ENCODE data around the gene TLX2. TPM values are rescaled to one million over a fixed set of nuclear protein-coding genes. Genes with fewer than 3 reads are reported as not detected.

The TLX2 gene
- total and polyA plus RNA-seq, 2 of the 8 experiments (the other 6 are each of a cell fraction or from before 2014, with no cell fraction given): 0.06 to 0.17 TPM

GRCh38 chr2:74546004-74546403, 31.8 kb downstream of the TLX2 start (continued):
- TF ChIP-seq CTCF (IDR thresholded peaks at IDR 0.05; ENCODE audit: control extremely low read depth in 1 of 3, insufficient read depth in 1 of 3, low read depth in 1 of 3, low read length in 3 of 3) (no peak), MAFK (IDR thresholded peaks at IDR 0.05; ENCODE audit: low read depth, low read length) (no peak), POLR2A (IDR thresholded peaks at IDR 0.05; ENCODE audit: control extremely low read depth in 1 of 2, low read depth in 2 of 2, low read length in 2 of 2) (no peak), POU5F1 (IDR thresholded peaks at IDR 0.05; ENCODE audit: low read depth, low read length) (no peak), EZH2 (IDR thresholded peaks at IDR 0.05; ENCODE audit: low read depth, low read length, severe bottlenecking) (no peak)

All from H1 (cell line).